DMS 273 treated with DMSO at 0.1 percent for 48 hours (cell line): Measurements from ENCODE around the gene AARS1.
"Not testable (repeated sequence)": the region's sequence is repeated elsewhere in the genome, so short reads cannot be mapped to it uniquely, and the experiment has no call there.

Source experiments
- DNase-seq: peaks from one replicate; lab custom pipeline; 2025; lab: John Stamatoyannopoulos, UW

Gene AARS1

DNA sequence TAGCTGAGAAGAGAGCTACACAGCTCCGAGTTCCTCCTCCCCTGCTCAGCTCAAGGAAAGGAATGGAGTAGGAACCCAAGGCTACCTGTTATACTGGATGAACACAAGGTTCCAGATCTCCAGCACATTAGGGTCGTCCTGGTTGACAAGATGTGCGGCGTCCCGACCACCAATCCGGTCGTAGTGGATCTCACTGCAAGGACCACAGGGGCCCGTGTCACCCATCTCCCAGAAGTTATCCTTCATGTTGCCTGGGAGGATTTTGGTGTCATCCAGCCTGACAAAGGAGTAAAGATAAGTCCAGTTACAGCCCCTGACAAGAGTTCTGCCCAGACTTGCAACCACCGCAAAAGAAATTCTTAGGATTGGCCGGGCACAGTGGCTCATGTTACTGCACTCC, 17.6 kb downstream of the AARS1 start:
- DNase-seq, result no peak

DNA sequence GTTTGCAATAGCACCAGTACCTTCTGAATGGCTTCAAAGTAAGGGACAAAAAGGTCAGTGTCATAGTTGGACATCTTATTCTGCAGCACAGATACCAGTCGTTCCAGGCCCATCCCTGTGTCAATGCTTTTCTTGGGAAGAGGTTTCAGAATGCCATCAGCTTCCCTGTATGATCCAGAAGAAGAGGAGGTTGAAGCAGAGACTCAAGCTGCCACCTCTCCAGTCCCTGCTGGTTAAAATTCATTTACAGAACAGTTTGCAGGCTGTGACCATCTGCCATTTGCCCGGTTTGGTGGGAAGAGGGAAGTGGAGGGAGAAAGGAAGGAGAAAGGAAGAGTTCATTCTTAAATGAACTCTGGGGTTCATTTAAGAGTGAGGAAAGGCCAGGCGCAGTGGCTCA, 19.1 kb downstream of the AARS1 start:
- peak; percentile 28 for DNase-seq

DNA sequence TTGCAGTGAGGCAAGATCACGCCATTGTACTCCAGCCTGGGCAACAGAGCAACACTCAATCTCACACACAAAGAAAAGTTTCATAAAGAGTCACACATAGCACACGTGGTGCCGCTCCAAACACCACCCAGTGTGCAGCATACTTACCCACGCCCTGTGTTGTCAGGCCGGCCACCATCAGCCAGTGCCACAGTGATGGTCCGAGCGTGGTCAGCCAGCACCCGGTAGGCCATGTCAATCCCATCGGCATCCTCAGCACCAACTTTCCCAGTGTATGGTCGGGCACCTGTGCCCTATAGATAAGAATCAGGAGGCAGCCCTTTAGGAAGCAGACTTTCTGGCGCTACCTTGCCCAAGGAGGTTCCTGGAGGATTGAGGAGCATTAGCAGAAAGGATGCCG, 19.8 kb downstream of the AARS1 start:
- DNase-seq, result no peak

DNA sequence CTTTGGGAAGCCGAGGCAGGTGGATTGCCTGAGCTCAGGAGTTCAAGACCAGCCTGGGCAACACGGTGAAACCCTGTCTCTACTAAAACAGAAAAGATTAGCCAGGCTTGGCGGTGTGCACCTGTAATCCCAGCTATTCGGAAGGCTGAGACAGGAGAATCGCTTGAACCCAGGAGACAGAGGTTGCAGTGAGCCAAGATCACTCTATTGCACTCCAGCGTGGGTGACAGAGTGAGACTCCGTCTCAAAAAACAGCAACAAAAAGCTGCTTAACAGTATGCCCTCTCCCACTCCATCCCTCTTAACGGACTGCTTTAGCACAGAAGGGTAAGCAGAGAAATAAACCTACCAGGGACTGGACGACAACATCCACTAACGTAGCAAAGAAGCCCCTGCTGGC, 21.4 kb downstream of the AARS1 start:
- DNase-seq, result not testable (repeated sequence)

DNA sequence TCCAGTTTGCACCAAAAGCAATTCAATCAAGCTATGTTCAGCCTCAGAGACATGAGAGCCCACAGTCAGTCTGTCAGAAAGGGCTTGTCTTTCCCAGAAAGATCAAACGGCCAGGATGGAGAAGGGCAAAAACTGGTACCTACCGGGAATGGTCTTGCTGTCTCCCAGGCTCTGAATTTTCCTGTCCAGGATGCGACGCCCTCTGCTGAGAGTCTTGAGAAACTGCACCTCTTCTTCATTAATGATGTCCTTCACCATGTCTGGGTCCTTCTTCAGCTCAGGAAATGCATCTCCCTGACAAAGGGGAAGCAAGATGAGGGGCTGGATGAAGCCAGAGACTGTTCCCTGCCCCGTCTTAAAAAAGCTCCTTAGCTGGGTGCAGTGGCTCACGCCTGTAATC, 21.8 kb downstream of the AARS1 start:
- peak; percentile 21 for DNase-seq

DNA sequence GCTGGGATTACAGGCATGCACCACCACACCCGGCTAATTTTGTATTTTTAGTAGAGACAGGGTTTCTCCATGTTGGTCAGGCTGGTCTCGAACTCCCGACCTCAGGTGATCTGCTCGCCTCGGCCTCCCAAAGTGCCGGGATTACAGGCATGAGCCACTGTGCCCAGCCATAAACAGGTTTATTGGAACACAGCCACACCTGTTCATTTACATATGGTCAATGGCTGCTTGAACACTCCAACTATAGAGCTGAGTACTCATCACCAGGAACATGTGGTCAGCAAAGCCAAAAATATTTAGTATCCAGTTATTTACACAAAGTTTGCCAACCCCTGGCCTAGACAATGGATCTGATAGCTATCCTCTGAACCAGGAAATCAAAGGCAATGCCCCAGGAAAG, 29.4 kb downstream of the AARS1 start:
- DNase-seq, result not testable (repeated sequence)

DNA sequence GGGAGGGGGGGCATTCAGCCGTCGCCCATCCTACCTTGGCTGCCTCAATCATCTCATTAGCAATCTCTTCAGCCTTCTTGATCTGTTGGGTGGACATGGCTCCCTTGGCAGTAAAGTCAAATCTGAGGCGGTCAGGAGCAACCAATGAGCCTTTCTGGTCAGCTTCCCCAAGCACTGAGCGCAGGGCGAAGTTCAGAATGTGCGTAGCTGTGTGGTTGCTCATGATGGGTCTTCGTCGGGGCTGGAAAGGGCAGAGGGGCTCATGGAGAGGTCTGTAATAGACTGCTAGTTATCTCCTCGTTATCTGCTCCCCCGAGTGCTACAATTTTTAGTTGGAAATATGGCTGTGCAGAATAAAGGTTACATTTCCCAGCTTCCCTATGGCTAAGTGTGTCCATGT, 30.4 kb downstream of the AARS1 start:
- DNase-seq, result no peak

DNA sequence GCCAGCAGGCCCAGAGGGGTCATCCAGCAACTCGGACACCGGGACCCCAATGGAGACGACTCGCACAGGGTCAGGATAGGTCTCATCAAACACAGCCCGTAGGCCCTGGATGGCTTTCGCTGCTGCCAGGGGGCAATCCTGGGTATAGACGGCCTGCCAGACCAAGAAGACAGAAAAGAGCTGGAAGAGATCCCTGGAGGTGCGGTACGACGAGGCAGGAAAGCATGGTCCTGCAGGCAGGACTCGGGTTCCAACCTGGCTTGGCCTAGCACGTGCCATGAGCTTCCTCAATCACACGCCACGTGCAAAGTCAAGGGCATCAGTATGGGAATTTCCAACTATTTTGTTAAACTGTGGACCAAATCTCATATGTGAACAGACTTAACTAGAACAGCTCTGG, 31.2 kb downstream of the AARS1 start:
- DNase-seq, result no peak

DNA sequence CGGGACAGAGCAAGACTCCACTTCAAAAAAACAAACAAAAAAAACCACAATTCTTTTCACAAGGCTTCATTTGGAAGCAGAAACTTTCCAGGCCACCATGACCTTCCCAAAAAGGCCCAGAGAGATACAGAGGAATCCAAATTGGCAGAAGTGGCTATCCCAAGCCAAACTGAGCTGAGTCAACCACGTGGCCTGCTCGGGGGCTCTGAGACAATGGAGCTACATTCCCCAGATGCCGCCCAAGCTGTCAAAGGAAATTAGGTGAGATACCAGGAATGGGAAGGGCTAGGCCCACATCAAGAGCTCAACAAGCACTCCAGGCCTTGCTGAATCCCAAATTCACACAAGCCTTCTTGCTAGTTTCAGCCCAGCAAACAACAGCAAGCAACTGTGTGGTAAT, 31.9 kb downstream of the AARS1 start:
- DNase-seq, result no peak

DNA sequence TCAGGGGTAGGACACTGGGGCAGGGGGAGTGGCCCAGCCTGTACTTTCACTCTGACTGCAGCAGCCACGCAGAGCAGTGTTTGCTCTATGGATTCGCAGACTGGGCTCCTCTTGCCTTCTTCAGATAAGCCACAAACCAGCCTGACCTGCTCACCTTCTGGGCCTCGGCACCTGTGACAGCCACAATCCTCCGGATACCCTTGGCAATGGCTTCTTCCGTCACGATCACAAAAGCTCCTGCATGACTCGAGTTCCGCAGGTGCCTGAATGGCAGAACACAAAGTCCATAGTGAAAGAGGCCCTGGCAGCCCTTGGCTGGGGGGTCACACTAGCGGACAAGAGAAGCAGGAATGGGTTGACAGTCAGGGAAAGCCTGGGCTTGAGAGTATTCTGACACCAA, 33.7 kb downstream of the AARS1 start:
- DNase-seq, result no peak

DNA sequence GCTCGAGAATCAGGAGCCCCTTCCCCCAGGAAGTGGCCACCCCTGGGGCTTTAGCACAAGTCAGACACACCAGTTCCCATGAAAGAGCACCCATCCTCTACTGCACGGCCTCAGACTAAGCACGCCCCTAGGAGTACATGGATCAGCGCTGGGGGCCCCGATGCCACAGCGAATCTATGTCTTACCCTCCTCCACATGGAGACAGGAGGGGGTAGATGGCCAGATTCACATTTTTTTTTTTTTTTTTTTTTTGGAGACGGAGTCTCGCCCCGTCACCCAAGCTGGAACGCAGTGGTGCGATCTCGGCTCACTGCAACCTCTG, 34.4 kb downstream of the AARS1 start:
- DNase-seq, result no peak

DNA sequence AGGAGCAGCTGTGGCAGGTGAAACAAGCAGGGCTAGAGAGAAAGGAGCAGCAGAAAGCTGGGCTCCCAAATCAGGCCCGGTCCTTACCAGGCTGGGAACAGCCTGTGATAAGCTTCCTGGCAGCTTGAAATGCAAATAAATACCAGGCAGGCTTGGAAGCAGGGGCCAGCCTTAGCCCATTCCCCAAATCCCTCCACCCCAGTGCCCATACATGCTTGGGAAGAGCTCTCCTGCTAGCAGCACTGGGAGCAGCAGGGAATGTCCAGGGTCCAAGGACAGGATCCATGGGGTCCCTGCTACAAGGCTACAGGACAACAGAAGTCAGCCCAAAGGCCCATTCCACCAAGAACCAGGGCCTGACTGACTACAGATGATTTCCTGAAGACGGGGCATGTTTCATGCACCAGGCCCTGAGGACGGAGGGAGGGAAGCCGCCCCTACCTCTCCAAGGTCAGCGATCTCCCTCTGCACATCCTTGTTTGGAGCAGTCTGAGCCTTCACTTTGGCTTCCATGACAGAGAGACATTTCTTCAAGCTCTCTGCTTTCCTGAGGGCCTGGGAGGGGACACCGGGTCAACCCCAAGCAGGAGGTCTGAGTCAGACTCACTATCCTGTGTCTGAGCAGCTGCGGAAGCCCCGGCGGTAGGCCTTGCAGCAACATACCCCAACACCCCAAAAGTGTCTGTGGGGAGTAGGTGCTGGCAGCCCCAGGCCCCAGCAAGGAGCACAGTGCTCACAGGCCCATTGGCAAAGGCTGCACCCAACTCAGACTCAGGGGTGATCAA, 34.9 kb downstream of the AARS1 start:
- DNase-seq, result no peak

DNA sequence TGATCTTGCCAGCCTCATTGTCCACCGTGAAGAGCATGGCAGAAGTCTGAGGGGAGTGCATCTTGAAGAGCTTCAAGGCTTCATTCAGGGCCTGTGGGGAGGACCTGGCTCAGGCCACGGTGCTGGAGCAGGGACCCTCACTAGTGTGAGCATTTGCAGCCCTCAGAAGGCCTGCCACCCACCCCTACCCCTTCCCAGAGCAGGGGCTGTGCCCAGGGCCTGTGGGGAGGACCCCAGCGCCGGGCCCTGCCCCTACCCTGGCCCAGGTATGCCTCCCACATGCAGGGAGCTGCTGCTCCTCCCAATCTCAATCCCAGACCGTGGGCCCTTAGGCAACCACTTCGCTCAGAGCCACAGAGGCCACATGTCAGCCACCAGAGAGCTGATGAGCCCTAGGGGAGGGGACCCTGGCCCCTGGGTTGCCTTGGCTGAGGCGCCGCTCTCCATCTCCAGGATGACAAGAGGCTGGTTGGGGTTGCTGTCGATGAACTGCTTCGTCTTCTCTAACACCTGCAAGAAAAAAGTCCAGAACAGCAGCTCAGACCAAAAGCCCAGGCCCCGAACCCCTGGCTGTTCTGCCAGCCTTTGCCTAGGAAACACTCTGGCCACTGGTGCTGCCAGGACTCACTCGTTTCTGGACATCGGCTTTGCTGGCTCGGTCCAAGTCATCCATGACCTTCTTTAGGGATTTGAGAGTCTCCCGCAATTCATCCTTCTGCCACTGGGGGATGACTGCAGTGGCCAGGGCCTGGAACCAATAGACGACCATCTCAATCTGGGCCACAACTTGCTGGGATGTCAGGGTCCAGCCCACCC, 35.8 kb downstream of the AARS1 start:
- DNase-seq, result no peak

DNA sequence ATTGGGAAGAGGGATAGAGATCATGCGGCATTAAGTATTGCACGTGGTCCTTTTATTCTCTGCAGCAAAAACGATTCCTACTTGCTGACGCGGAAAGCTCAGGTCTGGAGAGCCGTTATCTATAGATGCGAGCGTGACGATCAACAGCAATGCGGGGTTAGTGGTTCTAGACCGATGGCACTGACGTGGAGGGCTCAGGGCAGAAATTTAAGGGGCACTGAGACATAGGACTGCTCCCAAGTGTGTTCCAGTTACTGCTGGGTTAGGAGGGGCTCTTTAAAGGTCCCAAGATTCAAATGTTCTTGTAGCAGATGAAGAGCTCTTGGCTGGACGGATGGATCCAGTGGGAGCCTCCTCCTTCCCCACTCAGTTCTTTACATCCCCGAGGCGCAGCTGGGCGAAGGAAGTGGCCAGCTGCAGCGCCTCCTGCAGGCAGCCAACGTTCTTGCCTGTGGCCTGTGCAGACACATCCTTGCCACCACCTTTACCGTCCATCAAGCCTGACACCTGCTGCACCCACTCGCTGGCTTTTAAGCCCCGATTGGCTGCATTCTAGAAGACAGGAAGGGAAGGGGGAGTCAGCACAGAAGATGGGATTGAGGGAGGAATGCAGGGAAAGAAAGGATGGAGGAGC, 36.8 kb downstream of the AARS1 start:
- DNase-seq, result no peak

DNA sequence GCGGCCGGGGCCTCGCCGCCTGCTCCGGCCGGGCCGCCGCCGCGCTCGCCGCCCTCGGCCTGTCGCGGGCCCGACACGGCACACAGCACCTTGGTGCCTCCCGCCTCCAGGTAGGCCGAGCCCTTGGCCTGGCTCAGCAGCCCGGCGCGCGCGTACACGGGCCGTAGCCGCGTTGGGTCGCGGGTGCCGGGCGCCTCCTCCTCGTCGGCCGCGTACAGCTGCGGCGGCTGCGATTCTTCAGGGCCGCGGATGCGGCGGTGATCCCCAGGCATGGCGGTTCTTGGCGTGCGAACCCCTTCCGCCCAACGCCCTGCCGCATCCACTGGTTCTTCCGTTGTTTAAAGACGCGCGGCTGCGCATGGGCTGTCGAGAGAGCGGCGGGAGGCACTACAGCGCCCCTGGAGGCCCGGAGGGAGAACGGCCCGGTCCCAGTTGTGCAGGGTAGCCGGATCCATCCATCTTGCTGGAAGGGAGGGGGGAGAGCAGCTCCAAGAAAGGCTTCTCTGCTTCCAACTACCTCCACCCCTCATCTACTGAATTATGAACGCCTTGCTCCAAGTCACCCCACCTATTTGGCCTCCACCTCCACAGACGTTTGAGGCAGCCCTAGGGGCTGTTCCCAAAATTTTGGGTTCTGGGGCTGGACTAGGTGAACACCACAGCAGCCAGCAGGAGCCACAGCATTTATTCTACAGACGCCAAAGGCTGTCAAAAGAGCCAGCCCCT, 37.5 kb downstream of the AARS1 start, which contains the start of gene EXOSC6:
TSS of gene EXOSC6 (minus strand) at position 312 of the 726 bp plus-strand sequence. CDS start at position 272, 40 bp downstream.
- peak; percentile 90 for DNase-seq

DNA sequence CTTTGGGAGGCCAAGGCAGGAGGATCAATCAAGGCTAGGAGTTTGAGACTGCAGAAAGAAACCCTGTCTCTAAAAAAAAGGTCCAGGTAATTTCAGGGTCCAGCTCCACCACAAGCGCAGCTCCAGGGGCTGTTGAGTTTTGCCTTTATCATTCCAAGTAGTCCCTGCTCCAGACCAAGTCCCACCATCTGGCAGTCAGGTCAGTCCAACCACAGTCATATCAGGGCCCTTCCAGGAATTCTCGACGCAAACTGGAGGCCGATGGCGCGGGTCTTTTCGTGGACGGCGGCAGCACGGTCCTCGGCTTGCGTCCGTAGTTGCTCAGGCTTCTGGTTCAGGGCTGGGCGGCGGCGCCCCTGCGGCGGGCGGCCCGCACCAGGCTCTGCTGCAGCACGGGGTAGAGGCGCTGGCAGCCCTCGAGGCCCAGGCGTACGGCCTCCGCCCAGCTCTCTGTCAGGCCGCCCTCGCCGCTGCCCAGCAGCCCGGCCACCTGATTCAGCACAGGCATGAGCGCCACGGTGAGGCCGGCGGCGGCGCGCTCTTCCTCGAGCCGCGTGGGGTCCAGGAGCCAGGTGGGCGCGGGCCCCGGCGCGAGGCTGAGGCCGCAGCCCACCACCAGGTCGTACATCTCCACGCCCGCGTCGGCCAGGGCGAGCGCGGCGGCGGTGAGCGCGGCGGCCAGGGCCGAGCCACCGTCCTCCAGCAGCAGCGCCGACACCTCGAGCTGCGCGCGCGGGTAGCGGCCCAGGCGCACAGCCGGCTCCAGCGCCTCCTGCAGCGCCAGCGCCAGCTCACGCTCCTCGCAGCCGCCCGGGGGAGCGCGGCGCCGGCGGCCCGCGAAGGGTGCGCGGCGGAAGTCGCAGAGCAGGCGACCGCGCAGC, 38.3 kb downstream of the AARS1 start:
- no peak for DNase-seq

DNA sequence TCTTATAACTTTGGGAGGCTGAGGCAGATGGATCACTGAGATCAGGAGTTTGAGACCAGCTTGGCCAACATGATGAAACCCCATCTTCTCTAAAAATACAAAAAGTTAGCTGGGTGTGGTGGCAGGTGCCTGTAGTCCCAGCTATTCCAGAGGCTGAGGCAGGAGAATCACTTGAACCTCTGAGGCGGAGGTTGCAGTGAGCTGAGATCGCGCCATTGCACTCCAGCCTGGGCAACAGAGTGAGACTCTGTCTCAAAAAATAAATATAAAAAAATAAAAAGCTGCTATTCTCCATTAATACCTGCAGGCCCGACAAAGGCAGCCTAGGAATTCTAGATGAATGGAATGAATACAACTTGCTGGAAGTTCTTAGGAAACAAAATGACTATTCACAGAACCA, 39.6 kb downstream of the AARS1 start:
- not testable (repeated sequence) for DNase-seq

DNA sequence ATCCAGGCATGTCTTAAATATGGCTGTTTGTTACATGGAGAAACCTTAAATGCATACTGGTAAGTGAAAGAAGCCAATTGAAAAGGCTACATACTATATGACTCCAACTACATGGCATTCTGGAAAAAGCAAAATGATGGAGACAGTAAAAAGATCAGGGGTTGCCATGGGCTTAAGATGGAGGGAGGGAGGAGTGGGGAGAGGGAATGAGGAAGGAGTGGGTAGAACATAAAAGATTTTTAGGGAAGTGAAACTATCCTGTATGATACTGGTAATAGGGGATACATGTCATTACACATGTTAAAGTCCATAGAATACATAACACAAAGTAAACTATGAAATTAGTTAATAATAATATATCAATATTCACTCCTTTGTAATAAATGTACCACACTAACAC, 50.5 kb downstream of the AARS1 start:
- DNase-seq, result not testable (repeated sequence)

DNA sequence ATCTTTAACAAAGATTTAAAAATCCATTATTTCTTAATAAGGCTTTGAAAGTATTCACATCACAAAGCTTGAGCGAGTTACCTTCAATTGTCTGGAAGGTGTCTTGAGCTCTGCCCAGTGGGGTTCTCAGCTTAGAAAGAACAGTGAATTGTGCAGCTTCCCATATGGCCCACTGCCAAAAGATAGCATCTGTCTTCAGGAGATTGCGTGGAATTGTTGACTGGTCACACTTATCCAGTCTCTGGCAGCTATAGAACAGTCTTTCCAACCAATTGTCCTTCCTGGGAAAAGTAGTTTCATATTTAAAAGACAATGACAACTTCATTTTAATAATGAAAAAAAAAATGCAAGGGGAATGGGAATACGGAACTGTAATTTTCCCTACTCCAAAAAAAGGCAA, 57.5 kb downstream of the AARS1 start:
- DNase-seq, result not testable (repeated sequence)

DNA sequence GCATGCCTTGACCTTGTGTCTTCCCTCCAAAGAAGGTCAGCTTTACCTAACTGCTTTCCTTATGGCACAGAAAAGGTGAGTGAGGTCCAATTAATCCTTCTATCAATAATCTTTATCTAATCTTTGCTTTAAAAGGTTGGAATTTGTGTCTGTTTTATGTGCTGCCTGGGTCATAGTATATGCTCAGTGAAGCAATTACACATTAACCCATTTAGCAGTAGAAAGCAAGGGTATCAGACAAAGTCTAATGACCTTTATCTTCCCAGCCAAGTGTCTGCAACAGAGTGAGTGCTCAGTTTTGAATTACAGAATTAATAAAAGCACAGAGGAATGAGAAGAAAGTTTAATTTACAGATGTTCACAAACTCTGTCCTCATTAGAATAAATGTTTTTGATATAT, 63.3 kb downstream of the AARS1 start:
- DNase-seq, result not testable (repeated sequence)

DNA sequence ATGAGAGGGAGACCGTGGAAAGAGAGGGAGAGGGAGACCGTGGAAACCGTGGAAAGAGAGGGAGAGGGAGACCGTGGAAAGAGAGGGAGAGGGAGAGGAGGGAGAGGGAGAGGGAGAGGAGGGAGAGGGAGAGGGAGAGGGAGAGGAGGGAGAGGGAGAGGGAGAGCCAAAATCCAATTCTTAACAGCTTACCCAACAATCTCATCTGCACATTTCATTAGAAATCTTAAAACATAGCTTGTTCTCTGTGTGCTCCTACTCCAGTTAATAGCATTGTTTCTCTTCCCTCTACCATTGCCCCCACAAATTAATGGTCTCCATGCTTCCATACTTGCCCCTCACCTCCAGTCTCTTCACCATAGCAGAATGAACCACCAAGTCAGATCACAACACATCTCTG, 63.9 kb downstream of the AARS1 start:
- not testable (repeated sequence) for DNase-seq
